H1 (cell line): ENCODE measurements around the gene NR3C1.

Source experiments
- CTCF ChIP-seq, 3 experiments: IDR thresholded peaks; 1 replicate in 2 of 3; 2 replicates in 1 of 3; pipeline versions ENCODE4 v1.5.1 to v1.6.1; 2011; ENCODE audit warnings: low read length in 3 of 3, mild to moderate bottlenecking in 3 of 3, inconsistent platforms in 2 of 3, low read depth in 1 of 3, moderate library complexity in 1 of 3; ENCODE audit not compliant: insufficient read depth in 1 of 3; ENCODE audit errors: control extremely low read depth in 1 of 3
- POLR2AphosphoS5 ChIP-seq: IDR thresholded peaks from 2 replicates; pipeline ENCODE4 v1.6.1; 2011; ENCODE audit warnings: low read depth, low read length
- RAD21 ChIP-seq, 2 experiments: IDR thresholded peaks in 1 of 2; conservative IDR thresholded peaks in 1 of 2; 2 replicates each; pipeline ENCODE4 v1.6.1; 2011; ENCODE audit warnings: low read depth in 2 of 2, low read length in 2 of 2, improper control_type of control experiment in 1 of 2, inconsistent platforms in 1 of 2, mild to moderate bottlenecking in 1 of 2, moderate library complexity in 1 of 2
- TEAD4 ChIP-seq: IDR thresholded peaks from 2 replicates; pipeline ENCODE4 v1.6.1; 2012; ENCODE audit warnings: low read depth, low read length, inconsistent platforms, mixed read lengths

GRCh38 chr5:143376911-143377813 is 26.3 kb downstream of the NR3C1 start:
- TF ChIP-seq RAD21 (IDR thresholded peaks at IDR 0.05 in 1 of 2, conservative IDR thresholded peaks at IDR 0.05 in 1 of 2; ENCODE audit: low read depth in 2 of 2, low read length in 2 of 2) (no peak), CTCF (IDR thresholded peaks at IDR 0.05; ENCODE audit: control extremely low read depth in 1 of 3, insufficient read depth in 1 of 3, low read depth in 1 of 3, low read length in 3 of 3) (no peak), TEAD4 (no peak), POLR2AphosphoS5 (no peak)
